Type B pancreatic cell (in vitro differentiated cells): ENCODE data around the gene AGER. TPM values are rescaled to one million over a fixed set of nuclear protein-coding genes. Genes with fewer than 3 reads are reported as not detected.

Source experiments
- DNase-seq: peaks from one replicate; pipeline ENCODE4 v3.0.0; 2021; ENCODE audit warnings: mixed read lengths; ENCODE audit not compliant: unreplicated experiment; ENCODE audit errors: extremely low spot score
- H3K27ac Mint-ChIP-seq: 2 replicates; pipeline ENCODE4 v1.8.0; 2021; ENCODE audit warnings: mild to moderate bottlenecking, mixed read lengths
- H3K27me3 Mint-ChIP-seq: 2 replicates; pipeline ENCODE4 v1.8.0; 2021; ENCODE audit warnings: mixed read lengths
- H3K36me3 Mint-ChIP-seq: 2 replicates; pipeline ENCODE4 v1.8.0; 2021; ENCODE audit warnings: mixed read lengths
- H3K4me1 Mint-ChIP-seq: one replicate; pipeline ENCODE4 v1.8.0; 2021; ENCODE audit warnings: mixed read lengths; ENCODE audit not compliant: unreplicated experiment
- H3K4me3 Mint-ChIP-seq: 2 replicates; pipeline ENCODE4 v1.8.0; 2021; ENCODE audit warnings: mild to moderate bottlenecking, mixed read lengths
- H3K9me3 Mint-ChIP-seq: 2 replicates; pipeline ENCODE4 v1.8.0; 2021; ENCODE audit warnings: mixed read lengths
- total RNA-seq: library from RNA; stranded (reverse); gene quantifications from 2 replicates; pipeline ENCODE4 v1.2.1, GENCODE V29; 2021; ENCODE audit warnings: low replicate concordance
- TF ChIP-seq, protein P1 (sequence below): fragments of 200-600 bp; sonication (generic); conservative IDR thresholded peaks from 2 replicates; pipeline ENCODE4 v1.5.0; 2021; ENCODE audit warnings: antibody characterized with exemption, mild to moderate bottlenecking

The AGER gene
- total RNA-seq, 1 donor from 2014 or later: 16.9 TPM

DNA sequence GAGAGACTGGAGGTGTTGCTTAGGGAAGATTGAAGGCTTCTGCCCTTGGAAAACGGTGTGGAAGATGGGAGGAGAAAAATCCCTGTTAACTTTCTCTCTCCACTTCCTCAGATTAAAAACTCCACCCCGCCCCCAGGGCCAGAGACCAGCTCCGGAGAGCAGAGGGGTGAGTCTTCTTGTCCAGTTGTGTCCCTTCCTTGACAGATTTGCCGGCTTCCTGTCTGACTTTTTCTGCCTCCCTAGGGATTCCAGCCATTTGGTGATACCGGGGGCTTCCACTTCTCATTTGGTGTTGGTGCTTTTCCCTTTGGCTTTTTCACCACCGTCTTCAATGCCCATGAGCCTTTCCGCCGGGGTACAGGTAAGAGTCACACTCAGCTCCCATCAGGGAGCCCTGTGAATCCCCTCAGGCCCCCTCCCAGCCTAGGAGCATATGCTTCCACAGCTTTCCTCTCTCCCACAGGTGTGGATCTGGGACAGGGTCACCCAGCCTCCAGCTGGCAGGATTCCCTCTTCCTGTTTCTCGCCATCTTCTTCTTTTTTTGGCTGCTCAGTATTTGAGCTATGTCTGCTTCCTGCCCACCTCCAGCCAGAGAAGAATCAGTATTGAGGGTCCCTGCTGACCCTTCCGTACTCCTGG is 4.2 kb downstream of the AGER start:
- Mint-ChIP-seq H3K9me3 (no peaks in the 10 kb centered on the region), H3K27ac (no peak overlapping the region), H3K4me3 (peak overlapping the region; percentile 98), H3K27me3 (no peaks in the 10 kb centered on the region), H3K36me3 (peaks cover 16% of the 10 kb centered on the region), H3K4me1 (peaks cover 28% of the 10 kb centered on the region)
- TF ChIP-seq, protein P1, sequence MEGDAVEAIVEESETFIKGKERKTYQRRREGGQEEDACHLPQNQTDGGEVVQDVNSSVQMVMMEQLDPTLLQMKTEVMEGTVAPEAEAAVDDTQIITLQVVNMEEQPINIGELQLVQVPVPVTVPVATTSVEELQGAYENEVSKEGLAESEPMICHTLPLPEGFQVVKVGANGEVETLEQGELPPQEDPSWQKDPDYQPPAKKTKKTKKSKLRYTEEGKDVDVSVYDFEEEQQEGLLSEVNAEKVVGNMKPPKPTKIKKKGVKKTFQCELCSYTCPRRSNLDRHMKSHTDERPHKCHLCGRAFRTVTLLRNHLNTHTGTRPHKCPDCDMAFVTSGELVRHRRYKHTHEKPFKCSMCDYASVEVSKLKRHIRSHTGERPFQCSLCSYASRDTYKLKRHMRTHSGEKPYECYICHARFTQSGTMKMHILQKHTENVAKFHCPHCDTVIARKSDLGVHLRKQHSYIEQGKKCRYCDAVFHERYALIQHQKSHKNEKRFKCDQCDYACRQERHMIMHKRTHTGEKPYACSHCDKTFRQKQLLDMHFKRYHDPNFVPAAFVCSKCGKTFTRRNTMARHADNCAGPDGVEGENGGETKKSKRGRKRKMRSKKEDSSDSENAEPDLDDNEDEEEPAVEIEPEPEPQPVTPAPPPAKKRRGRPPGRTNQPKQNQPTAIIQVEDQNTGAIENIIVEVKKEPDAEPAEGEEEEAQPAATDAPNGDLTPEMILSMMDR: no peak
- DNase-seq: no peak

DNA sequence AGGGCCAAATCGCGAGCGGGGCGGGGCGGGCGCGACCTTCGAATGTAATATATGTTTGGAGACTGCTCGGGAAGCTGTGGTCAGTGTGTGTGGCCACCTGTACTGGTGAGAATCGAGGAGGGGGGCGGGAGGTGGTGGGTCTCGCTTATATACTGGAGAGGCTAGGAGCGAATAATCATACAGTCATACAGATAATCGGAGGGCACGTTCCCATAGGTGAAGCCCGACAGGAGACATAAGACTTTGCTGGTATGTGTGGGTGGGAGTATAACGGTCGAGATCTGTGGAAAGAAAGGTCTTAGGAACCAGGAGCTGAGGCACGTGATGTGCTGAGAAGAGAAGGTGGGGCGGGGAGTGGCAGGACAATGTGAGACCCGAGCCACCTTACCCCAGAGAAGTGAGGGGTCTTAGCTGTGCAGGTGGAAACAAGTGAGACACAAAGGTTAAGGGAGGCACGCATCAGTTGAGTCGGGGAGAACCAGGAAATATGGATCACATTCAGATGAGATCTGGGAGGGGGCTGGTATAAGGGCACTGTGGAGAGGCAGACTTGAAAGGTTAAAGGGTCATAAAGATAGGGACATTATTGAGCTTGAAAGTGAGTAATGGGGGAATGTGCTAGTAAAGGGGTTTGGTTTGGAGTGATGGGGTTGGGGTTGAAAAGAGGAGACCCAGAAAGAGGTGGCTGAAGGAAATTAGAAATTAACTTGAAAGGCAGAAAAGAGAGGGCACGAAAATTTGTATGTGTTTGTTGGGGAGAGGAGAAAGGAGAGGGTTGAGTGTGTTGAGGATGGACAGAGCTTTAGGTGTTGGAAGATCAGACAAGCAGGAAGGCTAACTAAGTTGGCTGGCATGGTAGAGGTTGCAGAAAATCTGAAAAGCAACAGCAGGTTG is 5.3 kb downstream of the AGER start:
- Mint-ChIP-seq H3K4me1 (peaks cover 35% of the 10 kb centered on the region), H3K27ac (peak overlapping the region; percentile 95), H3K27me3 (no peaks in the 10 kb centered on the region)

DNA sequence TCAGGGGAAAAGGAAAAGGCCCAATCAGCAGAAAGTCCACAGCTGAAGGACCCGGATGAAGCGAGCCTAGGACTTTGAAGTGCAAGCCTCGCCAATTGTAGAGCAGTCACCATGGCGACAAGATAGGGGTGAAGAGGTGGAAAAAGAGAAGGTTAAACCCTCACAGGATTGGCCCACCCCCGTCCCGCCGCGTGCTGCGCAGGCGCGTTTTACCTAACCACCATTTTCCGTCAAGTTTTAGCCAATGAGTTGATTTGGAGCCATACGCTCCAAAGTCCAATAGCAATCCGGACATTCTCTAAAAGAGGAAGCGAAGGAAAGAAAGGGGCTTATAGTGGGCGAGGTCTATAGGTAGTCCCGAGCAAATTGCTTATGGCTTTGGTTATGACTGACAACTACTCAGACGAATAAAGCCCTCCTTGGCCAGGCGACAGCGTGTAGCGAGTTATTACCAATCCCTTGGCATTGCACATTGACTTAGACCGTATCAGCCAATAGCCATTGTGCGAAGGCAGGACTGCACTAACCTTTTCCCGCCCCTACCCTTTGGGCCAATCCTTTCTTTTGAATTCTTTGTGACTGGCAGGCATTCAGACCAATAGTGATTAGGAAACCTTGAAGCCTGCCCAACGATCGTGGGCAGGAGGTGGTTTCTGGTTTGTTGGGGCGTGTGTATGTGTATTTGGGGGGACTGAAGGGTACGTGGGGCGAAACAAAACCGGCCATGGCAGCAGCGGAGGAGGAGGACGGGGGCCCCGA is 6.1 kb downstream of the AGER start, which contains the start of gene RNF5:
Gene RNF5, plus strand, starts transcription at position 618 of the 759 bp plus-strand sequence. Its CDS starts 107 bp downstream, at position 725.
- H3K4me3 Mint-ChIP-seq: peak within 1 kb of the TSS; percentile 98
- peak within 1 kb of the TSS; percentile 95 for H3K27ac Mint-ChIP-seq
- peak; percentile 92 for DNase-seq
- H3K4me1 Mint-ChIP-seq: peaks cover 43% of the 10 kb centered on the region
- H3K36me3 Mint-ChIP-seq: peaks cover 16% of the 10 kb centered on the region
- no peaks in the 10 kb centered on the region for H3K27me3 Mint-ChIP-seq
- no peaks in the 10 kb centered on the region for H3K9me3 Mint-ChIP-seq
- TF ChIP-seq, protein P1: no peak

More for the DNA sequence above, 5.3 kb downstream of the AGER start:
- no peak for DNase-seq
- TF ChIP-seq, protein P1: no peak
- H3K4me3 Mint-ChIP-seq: peak overlapping the region; percentile 98
- H3K9me3 Mint-ChIP-seq: no peaks in the 10 kb centered on the region
- H3K36me3 Mint-ChIP-seq: peaks cover 16% of the 10 kb centered on the region

DNA sequence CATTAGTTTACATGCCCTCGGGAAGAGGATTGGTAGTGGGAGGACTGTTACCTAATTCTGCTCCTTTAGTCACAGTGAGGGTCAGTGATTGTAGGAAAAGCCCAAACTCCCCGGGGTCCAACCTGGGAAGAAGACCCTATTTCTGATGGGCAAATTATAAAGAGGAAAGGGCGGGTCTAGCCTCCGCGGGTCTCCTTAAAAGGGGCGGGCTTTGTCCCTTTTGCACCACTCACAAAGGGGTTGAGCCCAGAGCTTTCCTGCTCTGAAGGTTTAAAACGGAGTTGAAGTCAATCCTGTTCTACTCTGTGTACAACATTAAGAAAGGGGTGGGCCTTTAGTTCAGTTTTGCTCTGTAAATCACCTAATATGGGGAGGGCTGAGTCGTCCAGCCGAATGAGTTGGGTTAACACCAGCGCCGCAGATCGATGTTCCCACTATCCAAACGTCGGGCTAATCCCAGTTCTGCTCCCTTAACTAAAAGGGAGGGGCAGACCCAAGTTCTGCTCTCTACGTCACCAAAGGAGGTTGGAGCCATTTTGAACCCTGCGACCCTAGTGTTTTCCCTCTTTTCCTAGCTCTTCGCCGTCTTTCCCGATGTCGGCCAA is 6.8 kb downstream of the AGER start:
- peaks cover 48% of the 10 kb centered on the region for H3K4me1 Mint-ChIP-seq
- H3K9me3 Mint-ChIP-seq: no peaks in the 10 kb centered on the region
- peak overlapping the region; percentile 95 for H3K27ac Mint-ChIP-seq
- no peak for DNase-seq
- peak overlapping the region; percentile 98 for H3K4me3 Mint-ChIP-seq
- H3K27me3 Mint-ChIP-seq: no peaks in the 10 kb centered on the region
- TF ChIP-seq, protein P1: no peak
- H3K36me3 Mint-ChIP-seq: peaks cover 16% of the 10 kb centered on the region
